Amniotic stem cell (primary cell): Measurements from ENCODE around the gene CES2.

Source experiments
- DNase-seq: peaks from one replicate; lab custom pipeline; 2025; lab: John Stamatoyannopoulos, UW

Gene CES2

DNA sequence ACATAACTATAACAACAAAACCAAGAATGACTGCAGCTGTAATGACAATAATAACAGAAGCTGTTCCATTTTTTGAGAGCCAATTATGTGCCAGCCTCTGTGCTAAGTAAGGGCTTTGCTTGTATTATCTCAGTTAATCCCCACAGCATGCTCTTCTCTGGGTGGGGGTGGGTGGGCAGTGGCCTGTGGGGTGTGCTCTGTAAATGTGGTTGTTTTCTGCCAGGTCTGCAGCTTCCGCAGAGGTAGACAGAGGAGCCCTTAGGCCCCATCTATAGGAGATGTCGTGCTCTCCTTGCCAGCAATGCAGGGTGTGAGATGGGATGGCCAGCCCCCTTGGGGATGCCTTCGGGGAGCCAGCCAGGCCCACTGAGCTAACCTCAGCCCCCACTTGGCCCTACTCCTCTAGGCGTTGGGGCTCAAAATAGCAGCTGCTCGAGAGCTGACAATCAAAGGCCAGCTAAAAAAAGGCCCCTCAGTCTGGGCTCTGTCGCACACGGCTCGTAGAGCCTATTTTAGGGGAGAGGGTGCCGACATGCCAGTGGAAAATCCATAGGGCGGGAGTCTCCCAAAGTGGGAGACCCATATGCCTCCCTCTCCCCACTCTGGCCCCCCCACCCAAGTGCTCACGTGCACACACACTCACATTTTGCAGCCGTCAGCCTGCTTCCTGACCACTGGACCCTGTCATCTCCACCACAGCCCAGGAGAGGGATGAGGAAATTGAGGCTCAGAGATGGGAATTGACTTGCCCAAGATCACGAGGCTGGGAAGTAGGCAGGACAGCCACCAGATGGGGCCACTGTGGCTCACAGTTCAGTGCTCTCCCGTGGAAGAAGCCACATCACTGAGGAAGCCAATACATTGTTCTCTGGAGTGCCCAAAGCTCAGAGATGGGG, 32.4 kb upstream of the CES2 start:
- DNase-seq = no peak

DNA sequence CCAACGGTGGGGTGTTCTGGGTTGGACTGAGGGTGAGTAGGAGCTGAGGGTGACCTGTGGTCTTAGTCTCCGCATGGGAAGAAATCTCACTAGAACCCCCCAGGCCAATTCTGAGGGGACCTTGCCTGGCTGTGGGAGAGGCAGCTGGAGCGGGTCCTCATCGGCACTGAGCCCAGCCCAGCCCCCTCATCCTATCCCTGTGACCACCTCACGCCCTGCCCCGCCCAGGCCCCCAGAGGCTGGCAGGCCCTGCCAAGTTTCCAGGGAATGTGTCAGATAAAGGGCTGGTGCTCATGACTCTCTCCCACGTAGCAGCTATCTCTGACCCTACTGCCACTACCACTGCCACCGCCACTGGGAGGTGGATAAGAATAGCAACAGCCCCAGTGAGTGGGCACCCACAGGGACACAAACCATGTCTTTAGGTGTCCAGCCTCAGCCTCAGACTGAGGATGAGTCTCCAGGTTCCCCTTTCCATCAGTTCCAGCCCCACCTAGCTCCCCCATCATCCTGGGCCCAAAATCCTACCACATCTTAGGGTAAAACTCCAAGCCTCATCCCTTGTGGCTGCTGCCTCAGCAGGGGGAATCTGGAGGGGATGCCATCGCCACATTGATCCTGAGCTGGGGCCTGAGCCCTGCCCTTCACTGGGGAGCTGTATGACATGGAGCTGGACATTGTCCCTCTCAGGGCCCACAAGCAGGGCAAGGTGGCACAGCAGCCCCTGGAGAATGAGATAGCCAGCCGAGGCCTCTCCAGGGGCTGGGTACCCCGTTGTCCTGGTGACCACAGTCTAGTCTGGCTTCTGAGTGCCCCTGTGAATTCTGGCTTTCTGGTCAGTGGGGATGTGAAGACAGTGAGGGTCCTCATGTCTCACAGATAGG, 31.5 kb upstream of the CES2 start:
- DNase-seq = no peak

DNA sequence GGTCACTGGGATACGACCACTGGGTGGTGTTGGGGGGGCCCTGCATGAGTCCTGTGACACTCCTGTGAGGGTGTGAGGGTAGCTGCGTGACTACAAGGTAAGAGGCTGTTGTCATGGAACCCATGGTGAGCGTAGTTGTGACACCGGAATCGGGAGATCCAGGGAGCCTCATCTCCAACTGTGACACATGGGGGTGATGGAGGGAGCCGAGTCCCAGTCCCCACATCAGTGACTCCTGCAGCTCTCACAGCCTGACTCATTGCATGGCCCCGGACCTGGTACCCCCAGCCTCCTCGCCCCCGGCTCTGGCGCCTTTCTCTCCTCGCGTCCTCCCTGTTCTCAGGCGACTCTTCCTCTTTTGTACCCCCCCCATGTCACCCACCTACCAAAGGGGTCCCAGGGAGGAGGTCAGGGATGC, 30.9 kb upstream of the CES2 start:
- DNase-seq = no peak

DNA sequence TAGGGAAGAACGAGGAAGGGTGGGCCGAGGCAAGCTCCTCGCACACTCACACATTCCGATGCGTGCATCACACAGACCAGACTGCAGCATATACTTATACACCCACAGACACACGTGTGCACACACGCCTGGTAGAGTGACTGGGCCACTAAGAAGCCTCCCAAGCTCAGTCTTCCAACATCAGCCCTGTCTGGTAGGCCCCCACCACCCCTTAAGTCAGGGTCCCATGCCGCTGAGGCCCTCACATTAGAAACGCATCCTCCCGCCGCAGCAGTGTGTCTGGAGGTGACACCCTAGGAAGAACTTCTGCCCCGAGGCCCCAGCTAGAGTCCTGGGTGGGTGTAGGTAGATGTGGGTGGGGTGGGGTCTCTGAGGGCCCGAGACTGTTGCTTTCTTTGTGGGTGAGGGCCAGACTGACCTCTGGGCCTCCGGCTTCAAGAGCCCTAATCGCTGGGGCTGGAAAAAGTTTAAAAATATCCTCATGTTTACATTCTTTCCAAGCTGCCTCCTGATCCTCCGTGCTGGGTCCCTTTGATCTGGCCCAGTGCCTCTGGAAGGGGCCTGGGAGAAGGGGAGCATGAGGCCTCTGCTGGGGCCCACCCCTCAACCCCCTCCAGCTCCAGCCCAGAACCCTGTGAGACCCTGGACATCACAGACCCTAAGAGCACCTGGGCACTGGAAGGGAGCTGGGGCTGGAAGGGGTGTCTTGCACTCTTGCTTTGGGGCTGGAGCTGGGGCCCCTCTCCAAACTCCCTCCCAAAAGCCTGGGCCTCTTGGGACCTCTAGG, 30.3 kb upstream of the CES2 start:
- no peak for DNase-seq

- no peak for DNase-seq
Observed at GRCh38 chr16:66905633-66906539, 29.4 kb upstream of the CES2 start.

DNA sequence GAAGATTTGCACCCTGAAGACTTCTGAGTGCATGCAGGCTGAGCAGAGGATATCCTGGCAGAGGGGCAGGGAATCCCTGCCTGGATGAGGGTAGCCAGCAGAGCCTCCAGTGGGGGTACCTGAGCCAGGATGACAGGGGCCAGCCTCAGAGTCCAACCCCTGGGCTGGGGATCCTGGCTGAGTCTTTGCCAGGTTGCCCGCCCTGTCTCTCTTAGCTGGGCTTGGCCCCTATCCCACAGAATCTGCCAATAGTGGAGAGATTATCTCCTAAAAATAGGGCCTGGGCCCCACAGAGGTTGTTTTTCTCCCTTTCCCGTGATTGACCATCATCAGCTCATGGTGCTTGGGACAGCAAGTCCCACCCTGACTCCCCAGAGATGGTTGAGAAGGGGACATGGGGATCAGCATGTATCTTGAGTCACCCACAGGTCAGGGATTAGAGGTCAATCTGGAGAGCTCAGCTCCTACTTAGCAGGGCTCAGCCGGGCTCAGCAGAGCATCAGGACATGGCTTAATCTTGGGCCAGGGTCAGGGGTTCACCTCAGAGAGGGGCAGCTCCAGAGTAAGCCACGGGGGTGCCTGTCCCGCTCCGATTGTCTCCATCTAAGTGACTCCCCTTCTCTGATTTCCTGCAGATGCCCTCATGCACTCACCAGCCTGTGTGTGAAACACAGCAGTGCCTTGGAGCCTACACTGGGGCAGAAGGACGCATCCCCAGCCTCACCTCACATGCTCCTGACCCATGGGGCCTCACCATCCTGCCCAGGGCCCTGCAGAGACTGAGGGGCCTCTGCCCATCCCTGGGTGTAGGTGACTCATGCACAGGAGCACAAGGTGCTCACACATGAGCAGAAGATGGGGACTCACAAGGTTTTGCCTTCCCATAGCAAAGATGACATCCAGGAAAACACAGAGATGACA, 28.1 kb upstream of the CES2 start:
- DNase-seq = no peak

DNA sequence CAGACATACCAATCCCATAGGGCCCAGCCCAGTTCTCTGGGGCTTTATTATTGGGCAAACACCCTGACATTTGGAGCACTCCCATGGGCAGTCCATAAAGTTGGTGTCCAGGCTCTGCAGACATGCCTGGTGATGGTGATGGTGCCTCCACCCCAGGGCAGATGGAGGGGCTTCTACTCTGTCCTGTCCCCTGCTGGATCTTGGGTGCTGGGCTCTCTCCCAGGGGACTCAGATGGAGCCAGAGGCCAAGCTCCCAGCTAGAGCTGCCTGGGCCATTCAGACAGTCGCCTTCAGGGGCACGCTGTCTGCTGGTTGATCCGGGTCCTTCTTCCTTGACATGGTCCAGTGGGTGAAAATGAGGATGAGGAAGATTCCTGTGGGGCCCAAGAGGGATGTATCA, 27.2 kb upstream of the CES2 start:
- no peak for DNase-seq

DNA sequence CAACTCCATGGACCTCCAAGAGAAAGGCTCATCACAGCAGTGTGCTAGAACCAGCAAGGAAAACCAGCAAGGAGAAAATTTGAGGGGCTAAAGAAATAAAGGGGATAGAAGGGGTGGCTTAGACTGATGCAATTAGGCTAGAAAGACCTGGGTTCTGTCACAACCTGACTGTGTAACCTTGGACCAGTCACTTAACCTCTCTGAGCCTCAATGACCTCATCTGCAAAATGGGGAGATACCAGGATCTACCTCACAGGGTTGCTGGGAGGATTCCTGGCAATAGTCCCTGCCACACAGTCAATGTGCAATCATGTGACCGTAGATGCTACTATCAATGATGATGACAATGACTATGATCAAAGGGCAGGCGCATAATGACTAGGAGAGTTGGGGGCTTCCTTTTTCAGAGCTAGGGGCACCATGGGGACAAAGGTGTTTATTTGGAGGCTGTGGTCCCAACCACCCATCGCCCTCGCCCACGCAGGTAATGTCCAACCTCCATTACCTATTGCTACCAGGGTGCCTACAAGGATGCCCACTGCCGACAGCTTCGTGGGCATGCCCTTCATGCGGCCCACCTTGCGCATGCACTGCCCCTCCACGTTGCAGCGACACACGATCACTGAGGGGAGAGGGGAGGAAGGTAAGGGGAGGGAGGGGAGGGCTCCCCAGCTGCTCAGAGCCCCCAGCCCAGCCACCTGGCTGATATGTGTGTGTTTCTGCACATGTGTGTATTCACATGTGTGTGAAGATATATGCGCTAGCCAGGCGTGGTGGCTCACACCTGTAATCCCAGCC, 26.4 kb upstream of the CES2 start:
- no peak for DNase-seq

DNA sequence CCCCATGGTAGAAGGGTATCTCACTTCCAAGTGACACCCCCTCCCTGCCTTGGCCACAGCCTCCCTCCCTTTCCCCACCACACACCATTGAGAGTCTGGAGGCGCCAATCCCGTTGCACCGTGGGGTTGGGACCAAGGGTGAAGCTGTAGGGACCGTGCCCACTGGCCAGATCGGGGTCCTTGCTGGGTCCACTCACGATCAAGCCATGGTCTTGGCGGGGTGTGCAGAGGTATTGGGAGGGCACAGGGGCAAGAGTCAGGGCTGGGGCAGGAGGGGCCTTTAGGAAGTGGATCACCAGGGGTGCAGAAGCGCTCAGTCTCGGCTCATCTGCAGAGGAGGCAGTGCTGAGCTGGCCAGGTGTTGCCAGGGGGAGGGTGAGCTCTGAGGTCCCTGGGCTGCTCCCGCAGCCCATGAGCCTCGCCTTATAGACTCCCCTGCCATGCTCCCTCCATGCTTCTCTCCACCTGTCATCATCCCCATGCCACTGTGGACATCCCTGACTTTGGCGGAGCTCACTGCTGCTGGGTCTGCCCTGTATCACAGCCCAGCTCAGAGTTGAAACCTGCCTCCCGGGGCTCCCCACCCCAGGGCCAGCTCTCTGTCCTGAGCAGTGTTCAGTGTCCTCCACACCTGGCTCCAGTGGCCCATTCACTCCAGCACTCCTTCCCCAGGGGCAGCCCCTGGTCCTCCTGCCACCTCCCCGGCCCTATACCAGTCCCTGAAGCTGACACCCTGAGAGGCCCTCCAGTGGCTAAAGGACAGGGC, 25.0 kb upstream of the CES2 start:
- DNase-seq = no peak

DNA sequence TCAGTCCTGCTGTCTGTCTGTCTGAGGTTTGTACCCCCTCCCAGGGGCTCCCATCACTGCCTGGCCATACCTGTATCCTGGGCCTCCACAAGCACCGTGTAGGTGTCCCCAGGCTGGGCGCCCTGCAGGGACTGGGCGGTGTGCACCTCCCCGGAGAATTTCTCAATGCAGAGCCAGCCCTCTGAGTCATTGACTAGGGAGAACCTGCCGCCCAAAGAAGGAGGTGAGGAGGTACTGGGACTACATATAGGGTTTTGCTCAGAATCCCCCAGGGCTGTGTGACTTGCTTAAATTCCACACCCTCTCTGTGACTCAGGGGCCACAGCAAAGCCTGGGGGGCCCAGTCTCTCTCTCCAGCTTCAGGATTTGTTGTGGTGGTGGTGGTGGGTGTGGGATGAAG, 24.2 kb upstream of the CES2 start:
- DNase-seq = no peak

- no peak for DNase-seq
Observed at GRCh38 chr16:66911801-66912200, 23.5 kb upstream of the CES2 start.

DNA sequence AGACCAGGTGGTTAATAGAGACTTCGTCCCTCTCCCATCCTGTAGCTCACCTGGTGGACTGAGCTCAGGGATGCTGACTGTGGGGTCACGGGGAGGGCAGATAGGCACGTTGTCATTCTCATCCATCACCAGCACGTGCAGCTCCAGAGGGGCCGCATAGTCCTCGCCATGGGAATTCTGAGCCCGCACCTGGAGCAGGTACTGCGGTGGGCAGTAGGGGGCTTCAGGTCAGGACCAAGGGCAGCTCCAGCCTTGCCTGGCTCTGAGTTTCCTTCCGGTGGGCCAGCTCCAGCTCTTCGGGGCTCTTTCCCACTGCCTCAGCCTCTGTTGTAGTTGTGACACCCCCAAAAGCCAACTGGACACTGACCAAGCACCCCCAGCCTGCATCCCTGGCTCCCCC, 22.2 kb upstream of the CES2 start:
- DNase-seq = no peak

DNA sequence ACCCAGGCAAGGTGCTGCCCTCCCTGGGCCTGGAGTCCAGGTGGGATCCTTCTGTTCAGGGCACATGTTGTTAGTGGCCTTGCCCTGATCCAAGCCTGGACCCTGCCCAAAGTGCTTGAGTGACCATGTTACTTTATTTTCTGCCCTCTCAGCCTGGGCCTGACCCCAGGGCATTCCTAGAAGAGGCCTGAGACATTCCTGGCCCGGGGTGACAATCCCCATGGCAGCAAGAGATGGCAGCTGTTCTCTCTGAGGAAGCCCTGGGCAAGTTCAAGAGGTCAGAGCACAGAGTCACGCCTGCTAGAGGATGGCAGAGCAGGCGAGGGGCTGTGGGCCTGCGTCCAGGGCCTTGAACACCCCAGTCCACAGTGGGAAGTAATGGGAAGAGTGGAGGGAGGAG, 21.6 kb upstream of the CES2 start:
- no peak for DNase-seq

DNA sequence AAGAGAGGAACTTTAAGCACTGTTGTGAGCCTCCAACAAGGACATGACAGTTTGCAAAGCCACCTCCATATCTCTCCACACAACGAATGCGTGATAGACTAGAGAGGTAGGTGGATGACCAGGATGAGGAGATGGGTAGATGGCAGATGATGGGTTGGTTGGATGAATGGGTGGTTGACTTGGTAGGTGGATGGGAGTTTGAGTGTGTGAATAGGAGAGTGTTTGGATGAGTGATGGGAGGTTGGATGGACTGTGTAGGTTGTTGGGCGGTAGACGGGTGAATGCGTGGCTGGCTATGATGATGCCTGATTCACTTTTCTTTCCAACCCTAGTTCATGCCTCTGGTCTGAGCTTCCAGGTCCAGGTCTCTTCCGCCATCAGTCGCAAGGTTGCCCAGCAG, 20.8 kb upstream of the CES2 start:
- no peak for DNase-seq

DNA sequence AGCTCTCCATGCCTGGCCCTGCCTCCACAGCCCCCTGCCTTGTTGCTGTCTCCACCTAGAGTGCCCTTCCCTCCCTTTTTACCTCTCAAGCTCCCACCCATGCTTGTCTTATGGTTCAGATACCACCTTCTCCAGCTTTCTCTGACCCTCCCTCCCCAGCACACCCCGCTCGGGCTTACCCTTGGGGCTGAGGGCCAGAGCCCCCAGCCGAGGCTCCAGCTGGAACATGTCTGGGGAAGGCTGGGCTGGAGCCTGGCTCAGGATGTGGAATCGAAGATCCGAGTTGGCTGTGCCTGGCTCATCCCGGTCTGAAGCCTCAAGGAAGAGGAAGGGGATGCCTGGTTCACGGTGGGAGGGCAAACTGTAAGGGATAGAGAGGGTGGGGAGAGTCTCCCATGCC, 20.3 kb upstream of the CES2 start:
- no peak for DNase-seq

- no peak for DNase-seq
Observed at GRCh38 chr16:66916518-66916917, 18.8 kb upstream of the CES2 start.

DNA sequence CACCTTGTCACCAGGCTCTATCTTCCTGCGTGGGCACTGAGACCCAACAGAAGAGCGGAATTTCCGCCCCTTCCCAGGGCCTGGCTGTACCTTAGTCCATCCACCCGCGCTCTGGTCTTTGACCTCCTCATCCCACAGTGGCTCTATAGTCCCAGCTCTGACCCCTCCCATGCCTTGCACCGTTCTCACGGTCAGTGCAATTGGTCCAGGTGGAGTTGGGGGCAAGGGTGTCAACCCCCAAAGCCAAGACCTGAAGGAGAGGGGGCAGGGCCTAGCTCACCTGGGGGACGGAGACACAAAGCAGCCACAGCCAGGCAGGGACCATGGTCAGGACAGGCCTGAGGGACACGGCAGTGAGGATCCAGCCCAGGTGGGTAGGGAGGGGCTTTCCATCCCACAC, 17.6 kb upstream of the CES2 start:
- no peak for DNase-seq

DNA sequence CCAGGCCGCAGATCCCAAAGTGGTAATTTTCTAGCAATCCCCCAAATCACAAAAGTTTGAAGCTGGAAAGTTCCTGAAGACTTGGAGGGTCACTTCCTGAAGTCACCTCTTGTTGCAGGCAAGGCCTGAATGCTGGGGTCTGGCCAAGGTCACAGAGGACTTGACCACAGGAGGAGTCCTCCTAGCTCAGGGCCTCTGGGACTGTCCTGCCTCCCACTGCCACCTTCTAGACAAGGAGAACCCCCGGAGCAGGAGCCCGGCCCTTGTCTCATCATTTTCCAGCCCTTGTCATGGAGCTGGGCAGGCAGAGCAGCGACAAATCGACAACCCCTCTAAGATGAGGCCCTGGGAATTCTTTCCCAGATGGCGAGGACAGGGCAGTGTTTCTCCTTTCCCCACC, 17.0 kb upstream of the CES2 start:
- DNase-seq = no peak
